ENCODE measurements around the gene HSPD1.

DNA sequence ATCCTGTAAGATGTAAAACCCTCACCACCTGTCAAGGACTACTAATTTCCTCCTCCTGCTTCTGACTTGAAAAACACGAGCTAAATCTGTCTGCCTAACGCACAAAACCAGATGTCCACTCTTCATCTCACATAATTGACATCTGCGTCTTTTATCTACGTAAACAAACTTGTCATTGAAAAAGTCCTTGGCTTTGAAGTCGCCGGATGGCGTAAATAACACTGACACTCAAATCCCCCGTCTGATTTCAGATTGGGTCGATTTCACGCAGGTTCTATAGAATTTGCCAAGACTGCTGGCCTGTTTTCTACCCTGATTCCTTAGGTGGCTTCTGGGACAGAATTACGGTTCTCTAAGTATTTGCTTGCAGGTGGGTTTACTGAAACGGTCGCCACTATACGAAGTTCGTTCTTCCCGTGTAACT, 15.7 kb upstream of the HSPD1 start:
- TF ChIP-seq EP300 (IDR thresholded peaks at IDR 0.05) = no peak
- TF ChIP-seq, protein P1, sequence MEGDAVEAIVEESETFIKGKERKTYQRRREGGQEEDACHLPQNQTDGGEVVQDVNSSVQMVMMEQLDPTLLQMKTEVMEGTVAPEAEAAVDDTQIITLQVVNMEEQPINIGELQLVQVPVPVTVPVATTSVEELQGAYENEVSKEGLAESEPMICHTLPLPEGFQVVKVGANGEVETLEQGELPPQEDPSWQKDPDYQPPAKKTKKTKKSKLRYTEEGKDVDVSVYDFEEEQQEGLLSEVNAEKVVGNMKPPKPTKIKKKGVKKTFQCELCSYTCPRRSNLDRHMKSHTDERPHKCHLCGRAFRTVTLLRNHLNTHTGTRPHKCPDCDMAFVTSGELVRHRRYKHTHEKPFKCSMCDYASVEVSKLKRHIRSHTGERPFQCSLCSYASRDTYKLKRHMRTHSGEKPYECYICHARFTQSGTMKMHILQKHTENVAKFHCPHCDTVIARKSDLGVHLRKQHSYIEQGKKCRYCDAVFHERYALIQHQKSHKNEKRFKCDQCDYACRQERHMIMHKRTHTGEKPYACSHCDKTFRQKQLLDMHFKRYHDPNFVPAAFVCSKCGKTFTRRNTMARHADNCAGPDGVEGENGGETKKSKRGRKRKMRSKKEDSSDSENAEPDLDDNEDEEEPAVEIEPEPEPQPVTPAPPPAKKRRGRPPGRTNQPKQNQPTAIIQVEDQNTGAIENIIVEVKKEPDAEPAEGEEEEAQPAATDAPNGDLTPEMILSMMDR (IDR thresholded peaks at IDR 0.05) = no peak

All from esophagus muscularis mucosa (tissue), 3 donors.